OCI-LY1 (cell line): ENCODE results near the gene RAET1G.
"Not testable (repeated sequence)": the region's sequence is repeated elsewhere in the genome, so short reads cannot be mapped to it uniquely, and the experiment has no call there.

Source experiments
- H2AFZ ChIP-seq: fragments of 200-600 bp; sonication (generic), shearing (Covaris generic); 2 replicates; pipeline ENCODE4 v1.6.0; 2014; ENCODE audit warnings: antibody characterized with exemption, mild to moderate bottlenecking, low read length
- H3F3A ChIP-seq: fragments of 200-600 bp; sonication (generic), shearing (Covaris generic); 2 replicates; pipeline ENCODE4 v1.6.0; 2014; ENCODE audit warnings: mild to moderate bottlenecking, antibody characterized with exemption, low read length, moderate library complexity; ENCODE audit not compliant: insufficient read depth
- H3K27ac ChIP-seq: fragments of 200-600 bp; sonication (generic); 2 replicates; pipeline ENCODE4 v1.5.1; 2014; ENCODE audit warnings: low read length, mixed run types, mild to moderate bottlenecking, low read depth; ENCODE audit not compliant: poor library complexity, severe bottlenecking
- H3K27me3 ChIP-seq: fragments of 200-600 bp; sonication (generic); 2 replicates; pipeline ENCODE4 v1.6.0; 2014; ENCODE audit warnings: antibody characterized with exemption, mild to moderate bottlenecking, low read length, moderate library complexity; ENCODE audit not compliant: insufficient read depth
- H3K36me3 ChIP-seq: fragments of 200-600 bp; sonication (generic); 2 replicates; pipeline ENCODE4 v1.6.1; 2014; ENCODE audit warnings: mild to moderate bottlenecking, antibody characterized with exemption, low read length, moderate library complexity, mixed read lengths; ENCODE audit not compliant: insufficient read depth
- H3K4me1 ChIP-seq: fragments of 200-600 bp; sonication (generic); 2 replicates; pipeline ENCODE4 v1.5.1; 2014; ENCODE audit warnings: mild to moderate bottlenecking, low read length, moderate library complexity; ENCODE audit not compliant: insufficient read depth, severe bottlenecking
- H3K4me2 ChIP-seq: fragments of 200-600 bp; sonication (generic), shearing (Covaris generic); 2 replicates; pipeline ENCODE4 v1.6.1; 2014; ENCODE audit warnings: low read length
- H3K4me3 ChIP-seq: fragments of 200-600 bp; sonication (generic); 2 replicates; pipeline ENCODE4 v1.5.1; 2014; ENCODE audit warnings: low read length, low read depth, mild to moderate bottlenecking, mixed read lengths; ENCODE audit not compliant: poor library complexity, severe bottlenecking
- H3K79me2 ChIP-seq: fragments of 200-600 bp; shearing (Covaris generic); 2 replicates; pipeline ENCODE4 v1.6.1; 2016; ENCODE audit warnings: mixed run types, low read length, mixed read lengths; ENCODE audit not compliant: insufficient read depth
- H3K9ac ChIP-seq: fragments of 200-600 bp; sonication (generic), shearing (Covaris generic); 2 replicates; pipeline ENCODE4 v1.6.1; 2014; ENCODE audit warnings: mild to moderate bottlenecking, low read length, mixed read lengths
- H3K9me2 ChIP-seq: fragments of 200-600 bp; sonication (generic), shearing (Covaris generic); 2 replicates; pipeline ENCODE4 v1.6.1; 2014; ENCODE audit warnings: low read depth, mild to moderate bottlenecking, low read length, mixed read lengths
- H3K9me3 ChIP-seq: fragments of 200-600 bp; shearing (Covaris generic); 2 replicates; pipeline ENCODE4 v1.6.1; 2014; ENCODE audit warnings: low read length, mixed read lengths
- H4K20me1 ChIP-seq: fragments of 200-600 bp; sonication (generic), shearing (Covaris generic); 2 replicates; pipeline ENCODE4 v1.6.0; 2016; ENCODE audit warnings: mild to moderate bottlenecking, low read length; ENCODE audit not compliant: insufficient read depth

The RAET1G gene

DNA sequence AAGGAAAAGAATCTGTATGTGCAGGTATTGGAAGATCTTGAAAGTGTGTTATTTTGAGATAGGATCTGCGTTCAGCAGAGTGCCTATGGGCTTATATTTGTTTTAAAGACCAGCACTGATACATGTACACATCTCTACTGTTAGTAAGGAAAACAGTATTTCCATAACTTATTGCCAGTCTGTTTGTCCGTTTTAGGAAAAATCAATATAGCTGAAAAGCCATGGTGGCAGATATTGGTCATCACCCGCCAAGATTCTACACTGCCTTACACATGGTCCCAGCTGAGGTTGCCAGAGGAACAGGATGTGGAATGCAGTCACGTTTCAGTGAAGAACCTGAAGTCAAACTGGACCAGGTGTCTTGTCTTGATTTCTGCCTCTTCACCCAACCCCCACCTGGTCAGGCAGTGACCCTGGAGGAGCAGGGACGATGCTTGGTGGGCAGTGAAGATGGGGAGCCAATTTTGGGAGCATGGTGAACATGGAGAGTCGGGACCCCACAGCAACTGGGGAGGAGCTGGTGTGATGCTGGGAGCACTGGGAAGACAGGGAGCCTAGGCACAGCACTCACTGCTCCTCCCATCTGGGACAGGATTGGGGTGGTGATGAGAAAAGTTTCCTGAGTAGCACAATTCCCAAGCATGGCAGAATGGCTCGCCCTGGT is 32.9 kb upstream of the RAET1G start:
- not testable (repeated sequence) for H3K9ac ChIP-seq, H3K27ac ChIP-seq, H3K36me3 ChIP-seq, H3K4me3 ChIP-seq, H3F3A ChIP-seq, H3K4me2 ChIP-seq, H3K9me3 ChIP-seq, H3K79me2 ChIP-seq, H3K4me1 ChIP-seq, H3K9me2 ChIP-seq, H4K20me1 ChIP-seq, H2AFZ ChIP-seq, H3K27me3 ChIP-seq

DNA sequence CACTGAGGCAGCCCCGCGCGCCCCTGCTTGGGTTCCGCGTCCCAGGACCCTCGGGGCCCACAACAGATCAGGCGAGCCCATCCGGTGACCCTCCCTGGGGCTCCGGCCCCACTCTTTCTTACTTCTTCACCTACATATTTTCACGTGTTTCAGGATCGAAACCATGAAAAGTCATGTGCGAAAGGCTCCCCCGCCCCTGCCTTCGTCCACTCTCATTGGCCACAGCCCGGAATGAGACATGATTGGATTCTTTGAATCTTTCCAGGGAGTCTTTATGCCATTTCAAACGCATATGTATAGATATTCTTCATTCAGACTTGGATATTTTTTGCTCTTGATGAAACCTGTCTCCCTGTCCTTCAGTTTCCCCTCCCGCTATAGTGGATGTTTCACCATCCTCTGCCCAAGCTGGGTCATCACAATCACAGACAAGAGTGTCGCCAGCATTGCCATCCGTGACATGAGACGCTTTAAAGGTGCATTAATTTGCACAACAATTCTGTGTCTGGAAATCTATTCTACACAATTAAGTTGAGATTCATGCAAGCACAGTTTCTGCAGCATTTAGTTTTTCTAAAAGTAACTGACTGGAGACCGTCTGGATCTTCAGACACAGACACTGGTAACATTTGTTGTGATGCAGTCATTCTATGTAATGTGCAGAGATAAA is 32.2 kb upstream of the RAET1G start:
- H3K9ac ChIP-seq, H3F3A ChIP-seq, H2AFZ ChIP-seq, H3K4me3 ChIP-seq, H3K27ac ChIP-seq, H3K79me2 ChIP-seq, H3K9me3 ChIP-seq, H3K4me2 ChIP-seq, H3K4me1 ChIP-seq, H3K27me3 ChIP-seq, H4K20me1 ChIP-seq, H3K9me2 ChIP-seq, H3K36me3 ChIP-seq: not testable (repeated sequence)

DNA sequence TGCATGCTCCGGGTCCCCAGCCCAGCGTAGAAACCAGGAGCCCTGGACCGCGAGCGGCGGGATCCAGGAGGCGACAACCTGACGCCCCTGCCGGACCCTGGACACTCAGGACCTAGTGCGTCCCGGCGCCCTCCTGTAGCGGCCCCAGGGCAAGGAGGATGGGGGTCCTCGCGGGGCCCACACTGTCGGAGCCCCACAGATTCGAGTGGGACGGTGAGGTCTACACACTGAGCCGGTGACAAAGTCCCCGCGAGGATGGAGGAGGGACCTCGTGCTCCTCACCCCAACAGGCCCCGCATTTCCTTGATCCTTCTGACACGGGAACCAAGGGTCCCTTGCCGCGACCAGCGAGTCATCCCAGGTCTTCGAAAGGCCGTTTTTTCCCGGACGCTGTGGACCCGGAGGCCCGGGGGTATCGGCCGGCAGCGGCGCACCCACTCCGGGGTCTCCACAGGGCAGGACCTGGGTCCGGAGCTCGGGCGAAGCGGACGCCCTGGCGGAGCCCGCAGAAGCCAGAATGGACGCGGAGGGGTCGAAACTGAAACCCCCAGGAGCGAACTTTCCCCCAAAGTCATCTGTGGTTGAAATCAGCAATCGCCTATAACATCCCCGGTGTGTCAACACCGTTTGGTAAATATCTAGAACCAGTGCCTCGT is 31.5 kb upstream of the RAET1G start:
- H3K4me1 ChIP-seq, H3K4me2 ChIP-seq, H3K9me2 ChIP-seq, H3K4me3 ChIP-seq, H3K79me2 ChIP-seq, H3K9me3 ChIP-seq, H3K9ac ChIP-seq, H3F3A ChIP-seq, H3K27ac ChIP-seq, H4K20me1 ChIP-seq, H3K27me3 ChIP-seq, H2AFZ ChIP-seq, H3K36me3 ChIP-seq: not testable (repeated sequence)

DNA sequence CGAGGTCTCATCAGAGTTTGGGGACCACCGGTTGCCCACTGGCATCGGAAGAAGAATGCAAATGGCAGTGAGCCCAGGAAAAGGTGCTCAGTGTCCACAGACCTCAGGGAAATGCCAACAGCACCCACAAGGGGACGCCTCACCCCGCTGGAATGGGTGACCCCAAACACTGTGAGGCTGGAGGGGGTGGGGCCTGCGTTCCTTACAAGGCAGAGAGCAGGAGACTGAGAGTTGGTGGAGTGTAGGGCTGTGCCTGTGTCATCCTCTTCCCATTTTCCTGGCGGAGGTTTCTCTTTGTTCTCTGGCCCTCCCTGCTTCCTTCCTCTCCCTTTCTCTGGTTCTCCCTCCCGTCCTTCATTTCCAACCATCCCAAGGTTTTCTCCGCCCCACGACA is 31.0 kb upstream of the RAET1G start:
- not testable (repeated sequence) for H3K4me1 ChIP-seq, H3K9me2 ChIP-seq, H4K20me1 ChIP-seq, H3K36me3 ChIP-seq, H3K4me3 ChIP-seq, H3K9ac ChIP-seq, H3K9me3 ChIP-seq, H3K27ac ChIP-seq, H2AFZ ChIP-seq, H3K4me2 ChIP-seq, H3K27me3 ChIP-seq, H3K79me2 ChIP-seq, H3F3A ChIP-seq

DNA sequence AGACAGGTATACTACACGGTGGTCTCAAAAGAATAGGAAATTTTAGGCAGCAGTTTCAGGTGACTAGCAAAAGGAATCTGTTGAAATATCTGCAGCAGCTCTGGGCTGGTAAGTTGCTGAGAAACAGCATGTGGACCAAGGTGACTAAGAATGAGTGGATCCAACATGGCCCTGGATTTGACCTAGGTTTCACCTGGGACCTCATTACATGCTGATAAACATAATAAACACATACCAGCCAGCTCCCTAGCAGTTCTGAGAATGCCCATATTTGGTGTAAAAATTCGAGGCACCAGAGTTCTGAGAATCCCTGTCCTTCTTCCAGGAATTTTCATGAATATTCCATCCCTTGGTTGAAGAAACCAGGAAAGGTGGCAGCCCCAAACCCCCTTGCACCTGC is 30.5 kb upstream of the RAET1G start:
- not testable (repeated sequence) for H3K36me3 ChIP-seq, H2AFZ ChIP-seq, H3K9me3 ChIP-seq, H3K4me3 ChIP-seq, H3K4me1 ChIP-seq, H4K20me1 ChIP-seq, H3K27me3 ChIP-seq, H3K9ac ChIP-seq, H3K4me2 ChIP-seq, H3K79me2 ChIP-seq, H3K9me2 ChIP-seq, H3K27ac ChIP-seq, H3F3A ChIP-seq
